Dedifferentiated amniotic fluid mesenchymal stem cell (primary cell): ENCODE measurements around the gene MPV17L2.
"Not testable (repeated sequence)": the region's sequence is repeated elsewhere in the genome, so short reads cannot be mapped to it uniquely, and the experiment has no call there.

Experiments
- DNase-seq: peaks from one replicate; pipeline ENCODE4 v3.0.0-alpha.2; 2016; ENCODE audit errors: extremely low spot score

Gene MPV17L2

DNA sequence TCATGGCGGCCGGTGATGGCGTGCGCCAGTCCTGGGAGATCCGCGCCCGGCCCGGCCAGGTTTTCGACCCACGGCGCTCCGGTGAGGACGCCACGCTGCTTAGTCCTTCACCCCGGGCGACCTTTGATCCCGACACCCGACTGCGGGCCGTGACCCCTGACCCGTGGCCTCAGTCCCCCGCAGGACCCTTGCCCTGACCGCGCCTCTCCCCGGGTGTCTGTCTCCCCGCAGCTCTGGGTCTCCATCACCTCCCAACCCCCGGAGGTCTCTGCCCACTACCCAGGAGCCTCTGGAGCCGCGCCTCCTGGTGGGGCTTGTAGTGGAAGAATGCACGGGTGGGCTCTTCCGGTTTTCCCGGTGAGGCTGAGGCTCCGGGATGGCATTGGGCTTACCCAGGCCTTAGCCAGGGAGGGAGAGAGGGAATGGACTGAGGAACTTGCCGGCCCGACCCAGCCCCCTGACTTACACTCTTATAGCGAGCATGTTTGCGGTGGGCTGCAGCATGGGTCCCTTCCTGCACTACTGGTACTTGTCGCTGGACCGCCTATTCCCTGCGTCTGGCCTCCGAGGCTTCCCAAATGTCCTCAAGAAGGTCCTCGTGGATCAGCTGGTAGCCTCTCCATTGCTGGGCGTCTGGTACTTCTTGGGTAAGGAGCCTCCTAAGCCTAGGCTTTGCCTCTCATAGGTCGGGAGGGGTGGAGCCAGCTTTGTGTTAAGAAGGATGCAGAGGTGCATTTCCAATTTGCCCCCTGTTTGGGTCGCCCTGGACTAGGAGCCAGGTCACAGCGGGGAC, 566 bp downstream of the MPV17L2 start:
- no peak for DNase-seq

DNA sequence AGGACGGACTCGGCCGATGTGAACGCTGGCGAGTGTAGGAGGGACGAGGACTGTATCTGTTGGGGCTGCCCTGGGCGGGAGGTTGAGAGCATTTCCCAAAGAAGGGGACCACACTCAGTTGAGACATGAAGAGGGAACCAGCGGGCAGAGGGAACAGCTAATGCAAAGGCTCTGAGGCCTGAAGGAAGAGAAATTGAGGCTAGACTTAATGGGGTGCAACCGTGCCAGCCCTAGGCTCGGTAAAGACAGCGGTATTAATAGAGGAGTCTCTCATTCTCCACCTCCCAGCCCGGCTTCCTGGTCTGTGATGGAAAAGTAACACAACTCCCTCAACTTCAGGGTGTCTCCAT, 1.1 kb downstream of the MPV17L2 start:
- no peak for DNase-seq

- no peak for DNase-seq
Measured at GRCh38 chr19:18194554-18195238, 1.7 kb downstream of the MPV17L2 start.

DNA sequence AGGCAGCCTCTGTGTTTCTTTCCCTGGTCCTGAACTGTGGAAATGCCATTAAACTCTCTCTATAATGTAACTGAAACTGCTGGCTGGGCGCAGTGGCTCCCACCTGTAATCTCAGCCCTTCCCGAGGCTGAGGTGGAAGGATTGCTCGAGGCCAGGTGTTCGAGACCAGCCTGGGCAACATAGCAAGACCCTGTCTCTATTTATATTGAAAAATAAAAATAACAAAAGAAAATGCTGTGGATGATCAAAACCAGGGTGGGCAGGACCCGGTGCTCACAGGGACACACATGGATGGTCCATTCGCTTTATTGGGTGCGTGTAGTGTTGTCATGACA, 3.5 kb downstream of the MPV17L2 start:
- DNase-seq: no peak

GRCh38 chr19:18197306-18197705, 4.3 kb downstream of the MPV17L2 start:
- DNase-seq: no peak

- DNase-seq: no peak
Measured at GRCh38 chr19:18197941-18198340, 4.9 kb downstream of the MPV17L2 start.

- no peak for DNase-seq
Measured at GRCh38 chr19:18198374-18198773, 5.4 kb downstream of the MPV17L2 start.

GRCh38 chr19:18202397-18202777, 9.4 kb downstream of the MPV17L2 start:
- DNase-seq: no peak

DNA sequence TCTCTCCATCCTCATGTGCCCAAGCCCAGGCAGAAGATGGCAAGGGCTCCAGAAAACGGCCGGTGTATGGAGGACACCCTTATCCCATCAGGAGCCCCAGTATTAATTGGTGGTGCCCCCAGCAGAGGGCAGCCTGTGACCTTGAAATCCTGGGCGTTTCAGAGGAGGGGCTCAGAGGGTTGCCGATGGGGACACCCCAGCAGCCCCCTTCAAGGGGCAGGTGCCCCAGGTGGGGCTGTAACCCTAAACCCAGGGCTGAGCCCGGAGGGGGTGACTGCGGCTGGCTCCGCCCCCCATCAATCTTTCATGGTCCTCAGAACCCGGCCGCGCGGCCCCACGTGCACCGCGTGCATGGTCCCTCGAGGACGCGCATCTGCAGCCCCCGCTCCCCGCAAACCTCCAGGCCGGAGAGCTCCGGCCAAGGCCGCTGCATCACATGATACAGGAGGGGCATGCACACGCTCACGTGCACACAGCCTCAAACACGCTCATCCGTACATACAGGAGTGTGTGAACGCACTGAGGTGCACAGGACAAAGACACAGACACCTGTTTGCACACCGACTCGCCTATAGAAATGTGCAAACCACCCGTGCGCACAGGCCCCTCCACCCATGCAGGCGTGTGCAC, 9.9 kb downstream of the MPV17L2 start:
- DNase-seq: no peak

DNA sequence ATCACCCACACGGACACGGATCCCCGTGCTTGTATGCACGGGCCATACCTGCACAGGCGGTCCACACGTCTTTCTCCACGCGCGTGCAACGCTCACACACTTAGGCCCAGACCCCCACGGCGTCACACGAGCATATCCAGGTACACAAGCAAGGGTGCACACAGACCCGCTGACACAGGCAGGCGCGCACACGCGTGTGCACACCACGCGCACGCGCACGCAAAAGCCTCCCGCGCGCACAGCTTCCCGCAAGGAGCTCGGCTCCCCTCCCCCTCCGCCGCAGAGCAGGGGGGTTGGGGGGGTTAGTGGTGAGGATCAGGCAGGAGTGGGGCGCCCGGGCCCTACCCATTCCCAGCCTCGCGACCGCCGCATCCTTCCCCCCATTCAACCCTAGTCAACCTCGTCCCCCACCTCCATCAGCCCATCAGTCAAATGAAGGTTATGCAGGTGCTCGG, 10.4 kb downstream of the MPV17L2 start:
- DNase-seq: no peak

- peak; percentile 100 for DNase-seq
Measured at GRCh38 chr19:18203863-18204393, 10.9 kb downstream of the MPV17L2 start, which contains the start of gene RAB3A. Gene RAB3A, minus strand, starts transcription at chr19:18204042. Its CDS starts 1,302 bp downstream, at chr19:18202740.

- no peak for DNase-seq
Measured at GRCh38 chr19:18204394-18205199, 11.6 kb downstream of the MPV17L2 start.

DNA sequence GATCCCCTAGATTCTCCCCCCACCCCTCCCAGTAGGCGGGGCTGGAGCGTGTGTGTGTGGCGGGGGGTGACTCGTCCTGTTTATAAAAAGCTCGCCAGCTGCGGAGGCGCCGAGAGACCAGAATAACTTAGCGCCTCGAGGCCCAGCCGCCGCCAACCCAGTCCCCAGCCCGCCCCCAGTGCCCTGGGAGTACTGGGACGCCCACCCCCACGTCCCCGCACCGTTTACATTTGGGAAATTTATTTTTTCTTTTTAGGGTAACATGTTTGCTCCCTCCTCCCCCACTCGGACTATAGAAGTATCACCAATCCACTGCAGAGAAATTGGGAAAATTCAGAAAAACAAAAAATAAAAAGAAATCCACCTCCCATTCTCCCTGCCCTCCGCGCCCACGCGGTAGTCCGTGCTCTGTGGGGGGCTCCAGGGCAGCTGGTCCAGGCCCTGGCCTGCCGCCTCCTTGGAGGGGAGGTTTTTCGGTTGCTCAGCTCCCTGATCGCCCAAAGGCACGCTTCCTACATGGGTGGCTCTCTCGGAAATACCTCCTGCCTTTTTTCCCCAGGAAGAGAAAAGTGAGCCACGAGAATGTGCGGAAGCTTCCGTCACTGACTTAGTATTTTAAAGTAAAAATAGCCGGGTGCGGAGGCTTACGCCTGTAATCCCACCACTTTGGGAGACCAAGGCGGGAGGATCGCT, 12.3 kb downstream of the MPV17L2 start:
- peak; percentile 55 for DNase-seq

GRCh38 chr19:18206018-18206417, 13.0 kb downstream of the MPV17L2 start:
- DNase-seq: no peak

GRCh38 chr19:18208098-18208951, 15.3 kb downstream of the MPV17L2 start:
- no peak for DNase-seq

DNA sequence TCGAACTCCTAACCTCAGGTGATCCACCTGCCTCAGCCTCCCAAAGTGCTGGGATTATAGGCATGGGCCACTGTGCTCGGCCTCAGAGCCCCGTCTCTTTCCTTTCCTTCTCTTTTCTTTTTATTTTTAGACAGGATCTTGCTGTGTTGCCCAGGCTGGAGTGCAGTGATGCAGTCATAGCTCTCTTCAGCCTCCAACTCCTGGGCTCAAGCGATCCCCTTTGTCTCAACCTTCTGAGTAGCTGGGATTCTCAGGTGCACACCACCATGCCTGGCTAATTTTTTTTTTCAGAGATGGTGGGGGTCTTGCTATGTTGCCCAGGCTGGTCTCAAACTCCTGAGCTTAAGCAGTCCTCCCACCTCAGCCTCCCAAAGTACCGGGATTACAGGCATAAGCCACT, 16.9 kb downstream of the MPV17L2 start:
- not testable (repeated sequence) for DNase-seq

- no peak for DNase-seq
Measured at GRCh38 chr19:18211683-18212082, 18.7 kb downstream of the MPV17L2 start.

DNA sequence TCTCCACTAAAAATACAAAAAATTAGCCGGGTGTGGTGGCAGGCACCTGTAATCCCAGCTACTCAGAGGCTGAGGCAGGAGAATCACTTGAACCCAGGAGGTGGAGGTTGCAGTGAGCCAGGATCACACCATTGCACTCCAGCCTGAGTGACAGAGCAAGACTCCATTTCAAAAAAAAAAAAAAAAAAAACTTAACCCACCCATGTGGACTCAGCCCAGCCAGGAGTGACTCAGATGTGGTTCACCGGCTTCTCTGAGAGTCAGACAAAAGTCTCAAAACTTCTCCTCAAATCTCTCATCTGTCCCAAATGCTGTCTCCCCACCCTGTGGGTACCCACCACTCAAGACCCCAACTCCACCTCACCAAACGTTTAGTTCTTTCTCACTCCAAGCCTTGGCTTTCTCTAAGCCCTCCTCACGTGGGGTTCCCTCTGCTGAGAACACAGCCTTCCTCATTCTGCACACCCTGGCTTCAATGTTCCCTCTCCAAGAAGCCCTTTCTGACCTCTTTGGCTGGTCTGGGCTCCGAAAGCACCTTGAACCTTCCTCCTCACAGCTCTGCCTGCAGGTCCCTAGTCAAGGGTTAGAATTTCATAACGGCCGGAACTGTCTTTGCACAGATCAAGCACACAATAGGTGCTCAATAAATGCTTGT, 21.9 kb downstream of the MPV17L2 start:
- no peak for DNase-seq

DNA sequence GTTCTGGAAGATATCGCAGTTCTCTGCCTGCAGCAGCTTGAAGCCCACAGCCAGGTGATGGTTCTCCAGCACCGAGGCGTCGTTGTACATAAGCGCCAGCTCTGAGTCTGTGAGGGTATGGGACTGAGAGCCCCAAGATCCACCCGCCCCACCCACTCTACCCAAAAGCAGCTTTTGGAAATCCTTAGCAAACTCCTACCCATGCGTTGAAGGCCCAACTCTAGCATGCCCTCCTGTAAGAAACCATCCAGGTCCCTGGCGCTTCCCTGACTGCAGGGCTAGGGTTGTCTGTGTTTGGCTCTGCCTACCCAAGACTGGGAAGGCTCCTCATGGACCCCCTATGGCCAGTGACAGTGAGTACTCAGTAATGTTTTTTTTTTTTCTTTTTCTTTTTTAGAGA, 23.8 kb downstream of the MPV17L2 start:
- DNase-seq: no peak

GRCh38 chr19:18218159-18218558, 25.1 kb downstream of the MPV17L2 start:
- no peak for DNase-seq
